HL-60/S4 treated with phorbol 12-myristate 13-acetate at 8.2 ng/mL for 4 days and 3 days (cell line): ENCODE data around the gene PCNX1.
"Not testable (repeated sequence)": the region's sequence is repeated elsewhere in the genome, so short reads cannot be mapped to it uniquely, and the experiment has no call there.

Experiments
- in situ Hi-C: fragments of 300-500 bp; cut with MboI; formaldehyde crosslinking; loops from 2 replicates; pipeline ENCODE4 v1.15.0; 2022; ENCODE audit warnings: low sequenced_read_pairs

The PCNX1 gene

GRCh38 chr14:70915415-70915814 lies 8.2 kb downstream of the PCNX1 start:
- in situ Hi-C loops: no loop called here

DNA sequence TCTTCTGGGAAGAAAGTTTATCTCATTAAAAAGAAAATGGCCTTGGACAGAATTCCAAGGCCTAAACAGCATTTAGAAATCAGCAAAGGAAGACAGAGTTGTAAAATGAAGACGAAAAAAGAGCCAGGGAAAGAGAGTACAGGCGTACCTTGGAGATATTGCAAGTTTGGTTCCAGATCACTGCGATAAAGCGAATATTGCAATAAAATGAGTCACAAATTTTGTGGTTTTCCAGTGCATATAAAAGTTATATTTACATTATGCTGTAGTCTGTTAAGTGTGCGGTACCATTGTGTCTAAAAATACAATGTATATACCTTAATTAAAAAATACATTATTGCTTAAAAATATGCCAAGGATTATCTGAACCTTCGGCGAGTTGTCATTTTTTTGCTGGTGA lies 9.0 kb downstream of the PCNX1 start:
- in situ Hi-C loops: no loop called here

GRCh38 chr14:70916799-70917198 lies 9.5 kb downstream of the PCNX1 start:
- in situ Hi-C loops: no loop called here

DNA sequence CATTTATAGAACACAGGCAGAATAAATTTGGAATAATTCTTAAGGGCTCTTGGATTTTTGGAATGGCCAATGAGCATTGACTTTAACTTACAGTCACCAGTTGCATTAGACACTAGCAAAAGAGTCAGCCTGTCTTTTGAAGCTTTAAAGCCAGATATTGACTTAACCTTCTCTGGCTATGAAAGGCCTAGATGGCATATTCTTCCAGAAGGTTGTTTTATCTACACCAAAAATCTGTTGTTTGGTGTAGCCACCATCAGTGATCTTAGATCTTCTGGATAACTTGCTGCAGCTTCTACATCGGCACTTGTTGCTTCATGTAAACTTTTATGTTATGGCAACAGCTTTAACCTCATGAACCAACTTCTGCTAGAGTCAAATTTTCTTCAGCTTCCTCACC lies 10.4 kb downstream of the PCNX1 start:
- in situ Hi-C loops: no loop called here

DNA sequence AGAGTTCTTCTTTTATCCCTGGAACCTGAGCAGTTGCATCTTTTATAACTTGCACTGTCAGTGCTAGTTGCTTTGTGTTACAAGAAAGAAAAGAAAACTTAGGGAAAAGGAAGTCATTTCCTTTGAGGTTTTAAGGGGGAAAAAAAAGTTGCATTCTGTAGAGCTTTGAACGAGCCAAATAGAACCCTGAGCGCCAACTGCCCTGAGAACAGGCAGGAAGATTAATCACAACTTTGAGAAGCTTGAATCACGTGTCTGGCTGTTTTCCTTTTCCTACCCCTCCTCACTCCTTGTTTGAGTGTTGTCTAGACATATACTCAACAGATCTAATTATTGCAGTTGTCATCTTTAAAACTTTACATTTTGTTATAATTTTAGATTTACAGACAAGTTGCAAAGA lies 12.5 kb downstream of the PCNX1 start:
- in situ Hi-C loops: no loop called here

GRCh38 chr14:70920608-70921007 lies 13.3 kb downstream of the PCNX1 start:
- in situ Hi-C loops: no loop called here

- in situ Hi-C loops: no loop called here
Measured at GRCh38 chr14:70921669-70922068, 14.4 kb downstream of the PCNX1 start.

DNA sequence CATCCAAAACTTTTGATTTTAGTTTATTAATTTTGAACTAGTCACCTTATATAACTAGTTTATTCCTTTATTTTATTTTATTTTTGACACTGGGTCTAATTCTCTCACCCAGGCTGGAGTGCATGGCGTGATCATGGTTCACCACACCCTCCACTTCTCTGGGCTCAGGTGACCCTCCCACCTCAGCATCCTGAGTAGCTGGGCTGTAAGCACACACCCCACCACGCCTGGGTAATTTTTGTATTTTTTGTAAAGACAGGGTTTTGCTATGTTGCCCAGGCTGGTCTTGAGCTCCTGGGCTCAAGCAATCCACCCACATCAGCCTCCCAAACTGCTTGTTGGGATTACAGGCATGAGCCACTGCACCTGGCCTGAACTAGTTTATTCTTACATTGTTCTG lies 17.3 kb downstream of the PCNX1 start:
- in situ Hi-C loops: no loop called here

GRCh38 chr14:70926235-70926830 lies 19.1 kb downstream of the PCNX1 start:
- in situ Hi-C loops: no loop called here

- in situ Hi-C loops: no loop called here
Measured at GRCh38 chr14:70931008-70931407, 23.7 kb downstream of the PCNX1 start.

GRCh38 chr14:70934084-70934483 lies 26.8 kb downstream of the PCNX1 start:
- in situ Hi-C loops: no loop called here

GRCh38 chr14:70934502-70935134 lies 27.4 kb downstream of the PCNX1 start:
- in situ Hi-C loops: no loop called here

GRCh38 chr14:70935135-70935534 lies 27.9 kb downstream of the PCNX1 start:
- in situ Hi-C loops: no loop called here

DNA sequence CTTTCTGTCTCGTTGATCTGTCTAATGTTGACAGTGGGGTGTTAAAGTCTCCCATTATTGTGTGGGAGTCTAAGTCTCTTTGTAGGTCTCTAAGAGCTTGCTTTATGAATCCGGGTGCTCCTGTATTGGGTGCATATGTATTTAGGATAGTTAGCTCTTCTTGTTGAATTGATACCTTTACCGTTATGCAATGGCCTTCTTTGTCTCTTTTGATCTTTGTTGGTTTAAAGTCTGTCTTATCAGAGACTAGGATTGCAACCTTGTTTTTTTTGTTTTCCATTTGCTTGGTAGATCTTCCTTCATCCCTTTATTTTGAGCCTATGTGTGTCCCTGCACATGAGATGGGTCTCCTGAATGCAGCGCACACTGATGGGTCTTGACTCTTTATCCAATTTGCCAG lies 32.4 kb downstream of the PCNX1 start:
- in situ Hi-C loops: not testable (repeated sequence)

DNA sequence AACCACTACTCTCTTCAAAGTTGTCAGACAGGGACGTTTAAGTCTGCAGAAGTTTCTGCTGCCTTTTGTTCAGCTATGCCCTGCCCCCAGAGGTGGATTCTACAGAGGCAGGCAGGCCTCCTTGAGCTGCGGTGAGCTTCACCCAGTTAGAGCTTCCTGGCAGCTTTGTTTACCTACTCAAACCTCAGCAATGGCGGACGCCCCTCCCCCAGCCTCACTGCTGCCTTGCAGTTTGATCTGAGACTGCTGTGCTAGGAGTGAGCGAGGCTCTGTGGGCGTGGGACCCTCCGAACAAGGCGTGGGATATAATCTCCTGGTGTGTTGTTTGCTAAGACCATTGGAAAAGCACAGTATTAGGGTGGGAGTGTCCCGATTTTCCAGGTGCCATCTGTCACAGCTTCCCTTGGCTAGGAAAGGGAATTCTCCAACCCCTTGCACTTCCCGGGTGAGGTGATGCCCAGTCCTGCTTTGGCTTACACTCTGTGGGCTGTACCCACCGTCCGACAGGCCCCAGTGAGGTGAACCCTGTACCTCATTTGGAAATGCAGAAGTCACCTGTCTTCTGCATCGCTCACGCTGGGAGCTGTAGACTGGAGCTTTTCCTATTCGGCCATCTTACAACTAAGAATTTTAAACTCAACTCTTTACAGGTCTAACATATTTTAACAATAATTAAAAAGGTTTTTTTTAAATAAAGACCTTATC lies 34.5 kb downstream of the PCNX1 start:
- in situ Hi-C loops: not testable (repeated sequence)

- in situ Hi-C loops: no loop called here
Measured at GRCh38 chr14:70942342-70942706, 35.1 kb downstream of the PCNX1 start.

GRCh38 chr14:70942721-70943120 lies 35.5 kb downstream of the PCNX1 start:
- in situ Hi-C loops: not testable (repeated sequence)

DNA sequence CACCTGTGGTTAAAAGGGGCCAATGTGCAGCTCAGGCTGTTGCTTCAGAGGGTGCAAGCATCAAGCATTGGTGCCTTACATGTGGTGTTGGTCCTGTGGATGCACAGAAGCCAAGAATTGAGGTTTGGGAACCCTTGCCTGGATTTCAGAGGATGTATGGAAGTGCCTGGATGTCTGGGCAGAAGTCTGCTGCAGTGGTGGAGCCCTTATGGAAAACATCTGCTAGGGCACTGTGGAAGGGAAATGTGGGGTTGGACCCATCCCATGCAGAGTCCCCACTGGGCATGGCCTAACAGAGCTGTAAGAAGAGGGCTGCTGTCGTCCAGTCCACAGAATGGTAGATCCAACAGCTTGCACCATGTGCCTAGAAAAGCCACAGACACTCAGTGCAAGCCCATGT lies 36.6 kb downstream of the PCNX1 start:
- in situ Hi-C loops: no loop called here

DNA sequence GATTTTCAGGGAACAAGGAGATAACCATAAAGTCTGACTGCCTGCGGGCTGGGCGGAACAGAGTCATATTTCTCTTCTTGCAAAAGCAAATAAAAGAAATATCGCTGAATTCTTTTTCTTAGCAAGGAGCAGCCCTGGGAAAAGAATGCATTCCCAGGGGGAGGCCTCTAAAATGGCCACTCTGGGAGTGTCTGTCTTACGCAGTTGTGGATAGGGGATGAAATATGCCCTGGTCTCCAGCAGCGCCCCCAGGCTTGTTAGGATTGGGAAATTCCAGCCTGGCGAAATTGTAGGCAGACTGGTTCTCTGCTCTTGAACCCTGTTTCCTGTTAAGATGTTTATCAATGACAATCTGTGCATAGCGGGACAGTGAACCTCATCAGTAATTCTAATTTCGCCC lies 40.5 kb downstream of the PCNX1 start:
- in situ Hi-C loops: no loop called here

DNA sequence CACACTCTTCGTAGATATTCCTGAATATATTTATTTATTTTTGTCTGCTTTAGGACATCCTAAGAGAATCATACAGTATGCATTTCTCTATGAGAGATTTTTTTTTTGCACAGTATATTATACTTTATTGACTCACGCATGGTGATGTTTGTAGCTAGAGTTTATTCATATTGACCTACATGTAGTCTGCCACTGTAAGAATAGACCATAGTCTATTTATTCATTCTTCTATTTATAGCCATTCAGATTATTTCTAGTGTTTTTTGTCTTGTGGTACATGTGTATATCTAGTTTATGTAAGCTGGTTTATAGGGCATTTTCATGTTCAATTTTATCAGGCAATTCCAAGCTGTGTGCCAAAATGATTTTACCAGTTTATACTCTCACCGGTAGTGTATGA lies 45.2 kb downstream of the PCNX1 start:
- in situ Hi-C loops: loop anchor here (25.0 kb wide), 1 partner anchor 140 kb away; the partner anchor contains the start of gene MAP3K9

- in situ Hi-C loops: loop anchor here (25.0 kb wide), 1 partner anchor 142 kb away; the partner anchor contains the start of gene MAP3K9
Measured at GRCh38 chr14:70954068-70954467, 46.8 kb downstream of the PCNX1 start.
